Chondrocyte (in vitro differentiated cells): Measurements from ENCODE around the gene E2F6. TPM values are rescaled to one million over a fixed set of nuclear protein-coding genes. Genes with fewer than 3 reads are reported as not detected.

Experiments used
- DNase-seq: peaks from one replicate; pipeline ENCODE4 v3.0.0; 2021; ENCODE audit warnings: mixed read lengths, low spot score
- H3K27ac Mint-ChIP-seq: one replicate; pipeline ENCODE4 v1.8.0; 2021; ENCODE audit warnings: mild to moderate bottlenecking, moderate library complexity, mixed read lengths; ENCODE audit not compliant: unreplicated experiment
- H3K27me3 Mint-ChIP-seq: 2 replicates; pipeline ENCODE4 v1.8.0; 2021; ENCODE audit warnings: low read depth, mixed read lengths
- H3K36me3 Mint-ChIP-seq: 2 replicates; pipeline ENCODE4 v1.8.0; 2021; ENCODE audit warnings: low read depth, mixed read lengths
- H3K4me1 Mint-ChIP-seq: 2 replicates; pipeline ENCODE4 v1.8.0; 2021; ENCODE audit warnings: low read depth, mild to moderate bottlenecking, mixed read lengths
- H3K4me3 Mint-ChIP-seq: one replicate; pipeline ENCODE4 v1.8.0; 2021; ENCODE audit warnings: mild to moderate bottlenecking, moderate library complexity, mixed read lengths; ENCODE audit not compliant: unreplicated experiment
- H3K9me3 Mint-ChIP-seq: 2 replicates; pipeline ENCODE4 v1.8.0; 2021; ENCODE audit warnings: low read depth, mixed read lengths
- CTCF ChIP-seq: fragments of 200-600 bp; sonication (generic); IDR thresholded peaks from 2 replicates; pipeline ENCODE4 v1.5.0; 2021; ENCODE audit warnings: antibody characterized with exemption, mild to moderate bottlenecking, moderate library complexity
- total RNA-seq: library from RNA; stranded (reverse); gene quantifications from 3 replicates; pipeline ENCODE4 v1.2.1, GENCODE V29; 2021

Gene E2F6
- total RNA-seq, 1 donor from 2014 or later, result 15.1 TPM

- no peak overlapping the region for H3K4me3 Mint-ChIP-seq
These were observed 54.7 kb downstream of the E2F6 start for GRCh38 chr2:11411244-11411643.

GRCh38 chr2:11410101-11410500, 55.9 kb downstream of the E2F6 start:
- DNase-seq, result no peak
- Mint-ChIP-seq H3K36me3 (no peaks in the 10 kb centered on the region), H3K4me3 (no peak overlapping the region), H3K27me3 (no peaks in the 10 kb centered on the region), H3K9me3 (peaks cover 4% of the 10 kb centered on the region), H3K4me1 (peaks cover 71% of the 10 kb centered on the region), H3K27ac (no peak overlapping the region)
- TF ChIP-seq CTCF, result no peak

More at GRCh38 chr2:11411244-11411643, 54.7 kb downstream of the E2F6 start:
- TF ChIP-seq CTCF, result no peak
- H3K27ac Mint-ChIP-seq, result peak overlapping the region; percentile 58
- DNase-seq, result no peak
- peaks cover 60% of the 10 kb centered on the region for H3K4me1 Mint-ChIP-seq
- no peaks in the 10 kb centered on the region for H3K36me3 Mint-ChIP-seq
- peaks cover 4% of the 10 kb centered on the region for H3K9me3 Mint-ChIP-seq
- H3K27me3 Mint-ChIP-seq, result no peaks in the 10 kb centered on the region

- Mint-ChIP-seq H3K27me3 (no peaks in the 10 kb centered on the region), H3K4me3 (no peak overlapping the region)
These were observed 56.4 kb downstream of the E2F6 start for GRCh38 chr2:11409572-11409959.

GRCh38 chr2:11408959-11409571, 56.9 kb downstream of the E2F6 start:
- peaks cover 77% of the 10 kb centered on the region for H3K4me1 Mint-ChIP-seq
- peaks cover 4% of the 10 kb centered on the region for H3K9me3 Mint-ChIP-seq
- no peak for DNase-seq
- no peak for TF ChIP-seq CTCF
- no peaks in the 10 kb centered on the region for H3K36me3 Mint-ChIP-seq
- no peak overlapping the region for H3K4me3 Mint-ChIP-seq
- no peak overlapping the region for H3K27ac Mint-ChIP-seq
- H3K27me3 Mint-ChIP-seq, result no peaks in the 10 kb centered on the region

More at GRCh38 chr2:11409572-11409959, 56.4 kb downstream of the E2F6 start:
- Mint-ChIP-seq H3K36me3 (no peaks in the 10 kb centered on the region), H3K9me3 (peaks cover 4% of the 10 kb centered on the region), H3K4me1 (peaks cover 76% of the 10 kb centered on the region), H3K27ac (no peak overlapping the region)
- no peak for DNase-seq
- no peak for TF ChIP-seq CTCF

- H3K4me1 Mint-ChIP-seq, result peaks cover 84% of the 10 kb centered on the region
- DNase-seq, result no peak
- TF ChIP-seq CTCF, result no peak
- H3K36me3 Mint-ChIP-seq, result no peaks in the 10 kb centered on the region
- no peaks in the 10 kb centered on the region for H3K27me3 Mint-ChIP-seq
- H3K9me3 Mint-ChIP-seq, result peaks cover 4% of the 10 kb centered on the region
- peak overlapping the region; percentile 100 for H3K27ac Mint-ChIP-seq
- H3K4me3 Mint-ChIP-seq, result peak overlapping the region; percentile 55
These were observed 58.5 kb downstream of the E2F6 start for GRCh38 chr2:11407413-11407812.
